GM12878 (cell line): ENCODE measurements around the gene PRDM1. TPM values are rescaled to one million over a fixed set of nuclear protein-coding genes. Genes with fewer than 3 reads are reported as not detected.

Experiments
- ATAC-seq: fragments of 200-7000 bp; cut with Tn5 transposase; 3 replicates; pipeline ENCODE4 v1.9.1; 2020; ENCODE audit warnings: mild to moderate bottlenecking, moderate library complexity
- BruUV-seq: library from RNA; stranded (reverse); fragments of 400-500 nt; replicated peaks from 2 replicates; lab custom pipeline; 2021; lab: Mats Ljungman, UMichigan
- CTCF ChIA-PET: fragments of 300-600 bp; sonication (Branson Sonifier 250); formaldehyde crosslinking; extraction: SDS; loops from one replicate; lab custom pipeline; 2021; ENCODE audit warnings: inconsistent platforms; lab: Yijun Ruan, JAX
- POLR2A ChIA-PET: fragments of 350-600 bp; formaldehyde crosslinking; extraction: SDS; loops from one replicate; lab custom pipeline; 2021; ENCODE audit warnings: inconsistent platforms; lab: Charles Lee
- RAD21 ChIA-PET: fragments of 300-600 bp; sonication (Branson Sonifier 250); formaldehyde crosslinking; loops from one replicate; lab custom pipeline; 2023; ENCODE audit warnings: antibody characterized with exemption; ENCODE audit not compliant: unreplicated experiment; lab: Charles Lee
- SMC1A ChIA-PET: fragments of 300-600 bp; sonication (Branson Sonifier 250); formaldehyde crosslinking; loops from one replicate; lab custom pipeline; 2023; ENCODE audit not compliant: unreplicated experiment, uncharacterized antibody; lab: Charles Lee
- DNase-seq: peaks from one replicate; pipeline ENCODE4 v3.0.0-alpha.2; 2011; ENCODE audit warnings: low read depth, low spot score
- FAIRE-seq: peaks from 3 replicates; lab custom pipeline; 2011; peaks lifted over from hg19 to GRCh38; lab: Jason Lieb, UNC
- H2AFZ ChIP-seq: 2 replicates; pipeline ENCODE4 v1.6.0; 2011; ENCODE audit warnings: low read depth, low read length, control low read depth; ENCODE audit not compliant: control insufficient read depth
- H3K27ac ChIP-seq: 2 replicates; pipeline ENCODE4 v1.5.1; 2011; ENCODE audit warnings: control low read depth; ENCODE audit not compliant: control insufficient read depth, insufficient read depth
- H3K27me3 ChIP-seq, 2 experiments: replicated peaks in 1 of 2; 2 replicates each; pipeline versions ENCODE4 v1.6.0 to v1.6.1; 2011; ENCODE audit warnings: low read length in 1 of 2; ENCODE audit not compliant: control insufficient read depth in 2 of 2, insufficient read depth in 2 of 2
- H3K36me3 ChIP-seq, 2 experiments: 2 replicates each; pipeline ENCODE4 v1.5.1; 2011; ENCODE audit warnings: low read length in 1 of 2; ENCODE audit not compliant: control insufficient read depth in 2 of 2, insufficient read depth in 2 of 2
- H3K4me1 ChIP-seq: 2 replicates; pipeline ENCODE4 v1.6.1; 2011; ENCODE audit warnings: mild to moderate bottlenecking, low read length, moderate library complexity, mixed read lengths; ENCODE audit not compliant: control insufficient read depth, insufficient read depth
- H3K4me2 ChIP-seq: 2 replicates; pipeline ENCODE4 v1.6.0; 2011; ENCODE audit warnings: control low read depth; ENCODE audit not compliant: control insufficient read depth, insufficient read depth
- H3K4me3 ChIP-seq: fragments of 200-600 bp; sonication (generic); 2 replicates; pipeline ENCODE4 v1.5.1; 2016
- H3K79me2 ChIP-seq: 2 replicates; pipeline ENCODE4 v1.6.0; 2011; ENCODE audit warnings: low read length; ENCODE audit not compliant: control insufficient read depth, insufficient read depth
- H3K9ac ChIP-seq: 2 replicates; pipeline ENCODE4 v1.8.0; 2011; ENCODE audit warnings: low read length, control low read depth, mixed read lengths; ENCODE audit not compliant: control insufficient read depth, insufficient read depth
- H3K9me3 ChIP-seq: replicated peaks from 3 replicates; pipeline ENCODE4 v1.5.1; 2011; ENCODE audit warnings: mild to moderate bottlenecking, low read length; ENCODE audit not compliant: control insufficient read depth, insufficient read depth
- H4K20me1 ChIP-seq: 2 replicates; pipeline ENCODE4 v1.6.0; 2011; ENCODE audit not compliant: control insufficient read depth, insufficient read depth
- ASH2L ChIP-seq: fragments of 300-600, 200-600 bp; sonication (generic); IDR thresholded peaks from 2 replicates; pipeline ENCODE4 v1.6.1; 2017; ENCODE audit warnings: low read depth, mild to moderate bottlenecking, borderline replicate concordance
- BCL11A ChIP-seq: IDR thresholded peaks from 2 replicates; pipeline ENCODE4 v1.6.1; 2011; ENCODE audit warnings: low read depth, low read length
- CHD2 ChIP-seq: IDR thresholded peaks from 2 replicates; pipeline ENCODE4 v1.6.1; 2011; ENCODE audit warnings: low read depth, low read length, improper control_type of control experiment, borderline replicate concordance
- FOXM1 ChIP-seq: IDR thresholded peaks from 2 replicates; pipeline ENCODE4 v1.6.1; 2012; ENCODE audit warnings: low read depth, mild to moderate bottlenecking, inconsistent platforms, low read length, moderate library complexity
- JUNB ChIP-seq: IDR thresholded peaks from 2 replicates; pipeline ENCODE4 v1.6.1; 2016; ENCODE audit warnings: antibody characterized with exemption, mild to moderate bottlenecking
- KDM1A ChIP-seq: fragments of 200-600 bp; sonication (generic); IDR thresholded peaks from 2 replicates; pipeline ENCODE4 v1.6.1; 2016; ENCODE audit warnings: borderline replicate concordance
- MTA2 ChIP-seq: fragments of 450-650 bp; IDR thresholded peaks from 2 replicates; pipeline ENCODE4 v1.6.1; 2016; ENCODE audit warnings: low read depth, mild to moderate bottlenecking, moderate library complexity
- NBN ChIP-seq: fragments of 450-650 bp; IDR thresholded peaks from 2 replicates; pipeline ENCODE4 v1.6.1; 2016
- NR2F1 ChIP-seq: fragments of 450-650 bp; conservative IDR thresholded peaks from 2 replicates; pipeline ENCODE4 v1.6.1; 2017; ENCODE audit warnings: mild to moderate bottlenecking
- RBBP5 ChIP-seq: fragments of 200-600 bp; sonication (generic); conservative IDR thresholded peaks from 2 replicates; pipeline ENCODE4 v1.6.1; 2016
- RCOR1 ChIP-seq: conservative IDR thresholded peaks from 2 replicates; pipeline ENCODE4 v1.6.1; 2012; ENCODE audit warnings: low read depth, low read length, improper control_type of control experiment
- YY1 ChIP-seq: IDR thresholded peaks from 2 replicates; pipeline ENCODE4 v1.6.1; 2011; ENCODE audit warnings: low read depth, mild to moderate bottlenecking, low read length
- ZNF24 ChIP-seq: fragments of 450-650 bp; IDR thresholded peaks from 2 replicates; pipeline ENCODE4 v1.6.1; 2017; ENCODE audit warnings: antibody characterized with exemption, mild to moderate bottlenecking
- WGBS: methylation state at CpG from one replicate; pipeline ENCODE4 v1.1.6; 2016; ENCODE audit warnings: low lambda C conversion rate; ENCODE audit not compliant: insufficient replicate concordance, insufficient coverage; ENCODE audit errors: missing lambda C conversion rate; 5-methylcytosine and 5-hydroxymethylcytosine counted together
- in situ Hi-C: fragments of 300-500 bp; cut with MboI; formaldehyde crosslinking; loops from 9 replicates; pipeline ENCODE4 v1.14.3; 2018; ENCODE audit warnings: mixed read lengths
- intact Hi-C: fragments of 100-400 bp; cut with micrococcal nuclease; formaldehyde crosslinking; loops from one replicate; pipeline ENCODE4 v1.14.2; 2022; ENCODE audit not compliant: unreplicated experiment
- polyA plus RNA-seq, 11 experiments: library from polyadenylated mRNA; depleted of rRNA in 4 of 11; unstranded in 6 of 11; stranded (reverse) in 5 of 11; fragments of >200 nt; fragmentation: Nextera tagmentation in 4 of 11; fragmentation: Illumina TruSeq in 1 of 11; extraction: Ambion mirVana in 4 of 11; extraction: Trizol in 1 of 11; gene quantifications; 1 replicate in 1 of 11; 2 replicates in 10 of 11; pipeline versions ENCODE4 v1.2.1 to v1.2.3, GENCODE V29; 2011 to 2016; ENCODE audit warnings: inconsistent platforms in 2 of 11, missing spikeins in 2 of 11, low read depth in 1 of 11
- total RNA-seq, 4 experiments: library from RNA; depleted of rRNA in 3 of 4; stranded (reverse); fragments of >200 nt in 3 of 4; fragmentation: Illumina TruSeq in 1 of 4; extraction: Trizol in 1 of 4; gene quantifications; 2 replicates each; pipeline versions ENCODE4 v1.2.1 to v1.2.3, GENCODE V29; 2013 to 2021
- TF ChIP-seq, protein P1 (sequence below): IDR thresholded peaks from 2 replicates; pipeline ENCODE4 v1.6.1; 2011; ENCODE audit warnings: low read depth, mild to moderate bottlenecking, low read length, moderate library complexity, borderline replicate concordance; ENCODE audit errors: extremely low read depth
- TF ChIP-seq, protein P2 (sequence below): fragments of 450-650 bp; IDR thresholded peaks from 2 replicates; pipeline ENCODE4 v1.6.1; 2016; ENCODE audit warnings: mild to moderate bottlenecking
- TF ChIP-seq, protein P3 (sequence below): fragments of 150-350 bp; IDR thresholded peaks from 2 replicates; pipeline ENCODE4 v1.6.1; 2014; ENCODE audit warnings: mild to moderate bottlenecking, low read depth, low read length
- TF ChIP-seq, protein P4 (sequence below): fragments of 450-650 bp; IDR thresholded peaks from 2 replicates; pipeline ENCODE4 v1.6.1; 2016; ENCODE audit warnings: mild to moderate bottlenecking, moderate library complexity, borderline replicate concordance

PRDM1 gene
- total and polyA plus RNA-seq, 10 of the 15 experiments (the other 5 are each of a cell fraction or from before 2014, with no cell fraction given): 1.9 to 15.8 (median 4.1) TPM

DNA sequence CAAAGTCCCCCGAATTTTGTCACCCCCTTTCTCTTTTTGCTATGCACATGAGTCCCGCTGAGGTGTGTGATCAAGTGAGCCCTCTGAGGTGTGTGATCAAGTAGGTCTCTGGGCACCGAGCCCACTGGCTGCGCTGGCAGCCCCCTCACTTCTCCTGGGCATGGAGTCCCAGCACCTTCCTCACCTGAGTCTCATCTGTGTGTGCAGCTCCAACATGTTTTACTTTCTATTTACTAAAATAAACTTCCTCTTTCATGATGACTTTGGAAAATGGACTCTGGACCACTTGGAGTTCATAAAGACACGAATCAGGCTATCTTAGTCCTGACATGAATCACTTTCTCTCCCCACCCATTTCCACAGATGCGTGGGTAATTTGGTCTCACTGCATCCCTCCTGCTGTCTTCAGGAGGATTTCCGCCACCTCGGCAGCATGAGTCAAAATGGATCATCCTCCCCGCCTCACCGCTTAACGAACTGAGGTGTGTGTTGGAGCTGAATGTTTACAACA is 39.8 kb downstream of the PRDM1 start:
- ChIA-PET POLR2A (interaction anchor here (0.6 to 1.6 kb wide), 5 partner anchors 9 to 36 kb away, joined by 3 to 4 read pairs (median 4); no protein-coding TSS in a partner anchor), CTCF (interaction anchor here (0.7 to 2.4 kb wide), 3 partner anchors 12 to 97 kb away, joined by 3 to 14 read pairs (median 4); no protein-coding TSS in a partner anchor), SMC1A (interaction anchor here (0.9 to 2.2 kb wide), 10 partner anchors 15 to 312 kb away, joined by 3 to 16 read pairs (median 4); no protein-coding TSS in a partner anchor), RAD21 (interaction anchor here (0.6 to 2.7 kb wide), 12 partner anchors 12 to 1969 kb away, joined by 3 to 13 read pairs (median 3); no protein-coding TSS in a partner anchor)
- Histone ChIP-seq H3K27me3 (peaks cover 0 to 2% of the 10 kb centered on the region in 2 experiments; a peak in 1 of 4 replicates), H3K36me3 (no peaks in the 10 kb centered on the region), H3K79me2 (no peaks in the 10 kb centered on the region), H3K4me2 (peak overlapping the region; percentile 71), H3K4me1 (peaks cover 46% of the 10 kb centered on the region), H4K20me1 (no peaks in the 10 kb centered on the region), H3K27ac (peak overlapping the region; percentile 55), H3K9ac (peak overlapping the region; percentile 33), H3K4me3 (peak overlapping the region; percentile 38; the same call in 1 of the 2 replicates), H2AFZ (peak overlapping the region; percentile 8), H3K9me3 (no peaks in the 10 kb centered on the region)
- peak; percentile 75 for ATAC-seq
- WGBS: 4% methylated on average over 11 of the region's 11 CpGs
- intact Hi-C loops: loop anchor here (1.0 kb wide), 2 partner anchors 23 to 38 kb away; no protein-coding TSS in a partner anchor
- DNase-seq: peak; percentile 62
- FAIRE-seq: no peak
- in situ Hi-C loops: no loop called here
- BruUV-seq: no TSS peak
- TF ChIP-seq NR2F1 (peak; percentile 85), ASH2L (no peak), FOXM1 (peak; percentile 69; the same call in 1 of the 2 replicates), KDM1A (no peak), NBN (0 out of 2 replicates have a peak, but pooled peaks have one; percentile 39), ZNF24 (no peak), YY1 (peak; percentile 73; the same call in 1 of the 2 replicates), MTA2 (peak; percentile 59), RCOR1 (no peak), JUNB (peak; percentile 60; the same call in 1 of the 2 replicates), BCL11A (peak; percentile 62; the same call in 1 of the 2 replicates), CHD2 (0 out of 2 replicates have a peak, but pooled peaks have one; percentile 18), RBBP5 (no peak)
- TF ChIP-seq, protein P1, sequence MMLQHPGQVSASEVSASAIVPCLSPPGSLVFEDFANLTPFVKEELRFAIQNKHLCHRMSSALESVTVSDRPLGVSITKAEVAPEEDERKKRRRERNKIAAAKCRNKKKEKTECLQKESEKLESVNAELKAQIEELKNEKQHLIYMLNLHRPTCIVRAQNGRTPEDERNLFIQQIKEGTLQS: no peak
- TF ChIP-seq, protein P2, sequence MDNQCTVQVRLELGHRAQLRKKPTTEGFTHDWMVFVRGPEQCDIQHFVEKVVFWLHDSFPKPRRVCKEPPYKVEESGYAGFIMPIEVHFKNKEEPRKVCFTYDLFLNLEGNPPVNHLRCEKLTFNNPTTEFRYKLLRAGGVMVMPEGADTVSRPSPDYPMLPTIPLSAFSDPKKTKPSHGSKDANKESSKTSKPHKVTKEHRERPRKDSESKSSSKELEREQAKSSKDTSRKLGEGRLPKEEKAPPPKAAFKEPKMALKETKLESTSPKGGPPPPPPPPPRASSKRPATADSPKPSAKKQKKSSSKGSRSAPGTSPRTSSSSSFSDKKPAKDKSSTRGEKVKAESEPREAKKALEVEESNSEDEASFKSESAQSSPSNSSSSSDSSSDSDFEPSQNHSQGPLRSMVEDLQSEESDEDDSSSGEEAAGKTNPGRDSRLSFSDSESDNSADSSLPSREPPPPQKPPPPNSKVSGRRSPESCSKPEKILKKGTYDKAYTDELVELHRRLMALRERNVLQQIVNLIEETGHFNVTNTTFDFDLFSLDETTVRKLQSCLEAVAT: peak; percentile 70
- TF ChIP-seq, protein P3, sequence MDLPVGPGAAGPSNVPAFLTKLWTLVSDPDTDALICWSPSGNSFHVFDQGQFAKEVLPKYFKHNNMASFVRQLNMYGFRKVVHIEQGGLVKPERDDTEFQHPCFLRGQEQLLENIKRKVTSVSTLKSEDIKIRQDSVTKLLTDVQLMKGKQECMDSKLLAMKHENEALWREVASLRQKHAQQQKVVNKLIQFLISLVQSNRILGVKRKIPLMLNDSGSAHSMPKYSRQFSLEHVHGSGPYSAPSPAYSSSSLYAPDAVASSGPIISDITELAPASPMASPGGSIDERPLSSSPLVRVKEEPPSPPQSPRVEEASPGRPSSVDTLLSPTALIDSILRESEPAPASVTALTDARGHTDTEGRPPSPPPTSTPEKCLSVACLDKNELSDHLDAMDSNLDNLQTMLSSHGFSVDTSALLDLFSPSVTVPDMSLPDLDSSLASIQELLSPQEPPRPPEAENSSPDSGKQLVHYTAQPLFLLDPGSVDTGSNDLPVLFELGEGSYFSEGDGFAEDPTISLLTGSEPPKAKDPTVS: no peak
- TF ChIP-seq, protein P4, sequence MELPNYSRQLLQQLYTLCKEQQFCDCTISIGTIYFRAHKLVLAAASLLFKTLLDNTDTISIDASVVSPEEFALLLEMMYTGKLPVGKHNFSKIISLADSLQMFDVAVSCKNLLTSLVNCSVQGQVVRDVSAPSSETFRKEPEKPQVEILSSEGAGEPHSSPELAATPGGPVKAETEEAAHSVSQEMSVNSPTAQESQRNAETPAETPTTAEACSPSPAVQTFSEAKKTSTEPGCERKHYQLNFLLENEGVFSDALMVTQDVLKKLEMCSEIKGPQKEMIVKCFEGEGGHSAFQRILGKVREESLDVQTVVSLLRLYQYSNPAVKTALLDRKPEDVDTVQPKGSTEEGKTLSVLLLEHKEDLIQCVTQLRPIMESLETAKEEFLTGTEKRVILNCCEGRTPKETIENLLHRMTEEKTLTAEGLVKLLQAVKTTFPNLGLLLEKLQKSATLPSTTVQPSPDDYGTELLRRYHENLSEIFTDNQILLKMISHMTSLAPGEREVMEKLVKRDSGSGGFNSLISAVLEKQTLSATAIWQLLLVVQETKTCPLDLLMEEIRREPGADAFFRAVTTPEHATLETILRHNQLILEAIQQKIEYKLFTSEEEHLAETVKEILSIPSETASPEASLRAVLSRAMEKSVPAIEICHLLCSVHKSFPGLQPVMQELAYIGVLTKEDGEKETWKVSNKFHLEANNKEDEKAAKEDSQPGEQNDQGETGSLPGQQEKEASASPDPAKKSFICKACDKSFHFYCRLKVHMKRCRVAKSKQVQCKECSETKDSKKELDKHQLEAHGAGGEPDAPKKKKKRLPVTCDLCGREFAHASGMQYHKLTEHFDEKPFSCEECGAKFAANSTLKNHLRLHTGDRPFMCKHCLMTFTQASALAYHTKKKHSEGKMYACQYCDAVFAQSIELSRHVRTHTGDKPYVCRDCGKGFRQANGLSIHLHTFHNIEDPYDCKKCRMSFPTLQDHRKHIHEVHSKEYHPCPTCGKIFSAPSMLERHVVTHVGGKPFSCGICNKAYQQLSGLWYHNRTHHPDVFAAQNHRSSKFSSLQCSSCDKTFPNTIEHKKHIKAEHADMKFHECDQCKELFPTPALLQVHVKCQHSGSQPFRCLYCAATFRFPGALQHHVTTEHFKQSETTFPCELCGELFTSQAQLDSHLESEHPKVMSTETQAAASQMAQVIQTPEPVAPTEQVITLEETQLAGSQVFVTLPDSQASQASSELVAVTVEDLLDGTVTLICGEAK: no peak
